K562 (cell line): Measurements from ENCODE around the gene OSCAR. TPM values are rescaled to one million over a fixed set of nuclear protein-coding genes. Genes with fewer than 3 reads are reported as not detected.

Experiments
- ARNT ChIP-seq, 2 experiments: fragments of 450-650 bp; IDR thresholded peaks; 2 replicates each; pipeline ENCODE4 v1.6.1; 2016; ENCODE audit warnings: mild to moderate bottlenecking in 1 of 2
- BRD4 ChIP-seq: fragments of 200-600 bp; sonication (generic); IDR thresholded peaks from 2 replicates; pipeline ENCODE4 v1.6.1; 2017; ENCODE audit warnings: inconsistent platforms
- CC2D1A ChIP-seq: fragments of 450-650 bp; IDR thresholded peaks from 2 replicates; pipeline ENCODE4 v1.6.1; 2017; ENCODE audit warnings: mild to moderate bottlenecking
- FOXK2 ChIP-seq, 2 experiments: fragments of 450-650 bp; IDR thresholded peaks in 1 of 2; conservative IDR thresholded peaks in 1 of 2; 2 replicates each; pipeline ENCODE4 v1.6.1; 2016; ENCODE audit warnings: low read depth in 2 of 2, mild to moderate bottlenecking in 1 of 2
- JUN ChIP-seq, 2 experiments: sonication (generic) in 1 of 2; formaldehyde crosslinking in 1 of 2; IDR thresholded peaks; 2 replicates each; pipeline versions ENCODE4 v1.6.1 to v1.8.0; 2012 to 2022; ENCODE audit warnings: borderline replicate concordance in 2 of 2, mild to moderate bottlenecking in 2 of 2, improper control_type of control experiment in 1 of 2, low read depth in 1 of 2, low read length in 1 of 2, missing genetic modification reagents in 1 of 2
- JUND ChIP-seq, 2 experiments: IDR thresholded peaks; 2 replicates in 1 of 2; 3 replicates in 1 of 2; pipeline ENCODE4 v1.6.1; 2011; ENCODE audit warnings: borderline replicate concordance in 2 of 2, low read depth in 2 of 2, low read length in 2 of 2, improper control_type of control experiment in 1 of 2, missing biosample characterization in 1 of 2, missing genetic modification characterization in 1 of 2, missing genetic modification reagents in 1 of 2
- KLF13 ChIP-seq: fragments of 450-650 bp; IDR thresholded peaks from 2 replicates; pipeline ENCODE4 v1.6.1; 2016; ENCODE audit warnings: missing genetic modification characterization, low read depth, mild to moderate bottlenecking, missing compliant biosample characterization, moderate library complexity, borderline replicate concordance
- MBD2 ChIP-seq: sonication (generic); IDR thresholded peaks from 2 replicates; pipeline ENCODE4 v1.6.1; 2016; ENCODE audit warnings: low read depth, borderline replicate concordance
- NCOA4 ChIP-seq: fragments of 450-650 bp; IDR thresholded peaks from 2 replicates; pipeline ENCODE4 v1.6.1; 2018; ENCODE audit warnings: mild to moderate bottlenecking; ENCODE audit not compliant: partially characterized antibody
- NR2C2 ChIP-seq, 2 experiments: fragments of 200-800 bp in 1 of 2; sonication (Bioruptor generic) in 1 of 2; sonication (generic) in 1 of 2; formaldehyde crosslinking in 1 of 2; IDR thresholded peaks; 2 replicates each; pipeline versions ENCODE4 v1.6.1 to v1.8.0; 2016 to 2022; ENCODE audit warnings: mild to moderate bottlenecking in 1 of 2, missing compliant biosample characterization in 1 of 2, missing genetic modification characterization in 1 of 2, missing genetic modification reagents in 1 of 2
- PML ChIP-seq: IDR thresholded peaks from 2 replicates; pipeline ENCODE4 v1.6.1; 2012; ENCODE audit warnings: low read length, inconsistent platforms
- PRMT5 ChIP-seq: sonication (generic); formaldehyde crosslinking; IDR thresholded peaks from 2 replicates; pipeline ENCODE4 v1.5.0; 2020; ENCODE audit warnings: missing genetic modification reagents
- REST ChIP-seq, 2 experiments: fragments of 450-650 bp; formaldehyde crosslinking in 1 of 2; IDR thresholded peaks; 2 replicates each; pipeline versions ENCODE4 v1.4.0 to v1.6.1; 2014 to 2020; ENCODE audit warnings: mild to moderate bottlenecking in 2 of 2, borderline replicate concordance in 1 of 2, low read depth in 1 of 2
- ZFP36 ChIP-seq: fragments of 150-350 bp; IDR thresholded peaks from 2 replicates; pipeline ENCODE4 v1.6.1; 2018; ENCODE audit warnings: low read length, low read depth; ENCODE audit not compliant: partially characterized antibody
- ZNF785 ChIP-seq: fragments of 250-450 bp; sonication (Bioruptor Pico); IDR thresholded peaks from 2 replicates; pipeline ENCODE4 v1.4.0; 2020; ENCODE audit warnings: mild to moderate bottlenecking
- polyA plus RNA-seq, 8 experiments: library from polyadenylated mRNA; depleted of rRNA in 4 of 8; stranded (reverse) in 5 of 8; unstranded in 3 of 8; fragments of >200 nt; fragmentation: Nextera tagmentation in 2 of 8; fragmentation: Illumina TruSeq in 1 of 8; extraction: Ambion mirVana in 2 of 8; extraction: Trizol in 1 of 8; gene quantifications; 2 replicates each; pipeline versions ENCODE4 v1.2.1 to v1.2.3, GENCODE V29; 2011 to 2014; ENCODE audit warnings: inconsistent platforms in 1 of 8, missing spikeins in 1 of 8
- total RNA-seq, 7 experiments: library from RNA; depleted of rRNA in 6 of 7; stranded (reverse); fragments of >200 nt in 6 of 7; fragmentation: Illumina TruSeq in 2 of 7; extraction: Trizol in 2 of 7; gene quantifications; 2 replicates each; pipeline versions ENCODE4 v1.2.1 to v1.2.3, GENCODE V29; 2011 to 2021; ENCODE audit warnings: low replicate concordance in 1 of 7
- TF ChIP-seq, protein P1 (sequence below): fragments of 450-650 bp; IDR thresholded peaks from 2 replicates; pipeline ENCODE4 v1.6.1; 2018; ENCODE audit warnings: mild to moderate bottlenecking, low read depth; ENCODE audit not compliant: partially characterized antibody

OSCAR gene
- total and polyA plus RNA-seq, 9 of the 15 experiments (the other 6 are each of a cell fraction or from before 2014, with no cell fraction given): 0.09 to 0.62 (median 0.13) TPM; not detected in 5

- TF ChIP-seq REST (IDR thresholded peaks at IDR 0.05; ENCODE audit: borderline replicate concordance) (no peak), REST (CRISPR knock-in tag; IDR thresholded peaks at IDR 0.05; ENCODE audit: low read depth) (no peak), KLF13 (tag) (0 out of 2 replicates have a peak, but pooled peaks have one; percentile 46), CC2D1A (peak; percentile 87; the same call in 1 of the 2 replicates), MBD2 (peak; percentile 86), ZNF785 (no peak), NR2C2 (CRISPR knock-in tag; IDR thresholded peaks at IDR 0.05) (peak; percentile 34; the same call in 1 of the 2 replicates), NR2C2 (tag; IDR thresholded peaks at IDR 0.05) (peak; percentile 95), PRMT5 (CRISPR knock-in tag) (no peak), ZFP36 (peak; percentile 3), JUND (IDR thresholded peaks at IDR 0.05; ENCODE audit: borderline replicate concordance, low read depth, low read length) (no peak), JUND (tag; IDR thresholded peaks at IDR 0.05; ENCODE audit: borderline replicate concordance, low read depth, low read length) (peak; percentile 35; the same call in 2 of the 3 replicates), BRD4 (no peak; the same call in 1 of the 2 replicates), ARNT (IDR thresholded peaks at IDR 0.05) (peak; percentile 44 to 63; a peak in 1 of 4 replicates), FOXK2 (conservative IDR thresholded peaks at IDR 0.05 in 1 of 2, IDR thresholded peaks at IDR 0.05 in 1 of 2; ENCODE audit: low read depth in 2 of 2) (peak; percentile 61 to 69; a peak in 2 of 4 replicates), NCOA4 (peak; percentile 68), JUN (IDR thresholded peaks at IDR 0.05; ENCODE audit: borderline replicate concordance, low read depth, low read length) (peak; percentile 64), JUN (CRISPR knock-in tag; IDR thresholded peaks at IDR 0.05; ENCODE audit: borderline replicate concordance) (no peak), PML (0 out of 2 replicates have a peak, but pooled peaks have one; percentile 67)
- TF ChIP-seq, protein P1, sequence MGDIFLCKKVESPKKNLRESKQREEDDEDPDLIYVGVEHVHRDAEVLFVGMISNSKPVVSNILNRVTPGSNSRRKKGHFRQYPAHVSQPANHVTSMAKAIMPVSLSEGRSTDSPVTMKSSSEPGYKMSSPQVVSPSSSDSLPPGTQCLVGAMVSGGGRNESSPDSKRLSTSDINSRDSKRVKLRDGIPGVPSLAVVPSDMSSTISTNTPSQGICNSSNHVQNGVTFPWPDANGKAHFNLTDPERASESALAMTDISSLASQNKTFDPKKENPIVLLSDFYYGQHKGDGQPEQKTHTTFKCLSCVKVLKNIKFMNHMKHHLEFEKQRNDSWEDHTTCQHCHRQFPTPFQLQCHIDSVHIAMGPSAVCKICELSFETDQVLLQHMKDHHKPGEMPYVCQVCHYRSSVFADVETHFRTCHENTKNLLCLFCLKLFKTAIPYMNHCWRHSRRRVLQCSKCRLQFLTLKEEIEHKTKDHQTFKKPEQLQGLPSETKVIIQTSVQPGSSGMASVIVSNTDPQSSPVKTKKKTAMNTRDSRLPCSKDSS: no peak
Observed at GRCh38 chr19:54102421-54103169, 2.0 kb upstream of the OSCAR start, which contains the start of gene NDUFA3 (continued).
